ENCODE measurements around the gene CLPTM1L.
A peak's percentile ranks its signal among the peaks of the same experiment; 100 is the strongest.

CLPTM1L gene

DNA sequence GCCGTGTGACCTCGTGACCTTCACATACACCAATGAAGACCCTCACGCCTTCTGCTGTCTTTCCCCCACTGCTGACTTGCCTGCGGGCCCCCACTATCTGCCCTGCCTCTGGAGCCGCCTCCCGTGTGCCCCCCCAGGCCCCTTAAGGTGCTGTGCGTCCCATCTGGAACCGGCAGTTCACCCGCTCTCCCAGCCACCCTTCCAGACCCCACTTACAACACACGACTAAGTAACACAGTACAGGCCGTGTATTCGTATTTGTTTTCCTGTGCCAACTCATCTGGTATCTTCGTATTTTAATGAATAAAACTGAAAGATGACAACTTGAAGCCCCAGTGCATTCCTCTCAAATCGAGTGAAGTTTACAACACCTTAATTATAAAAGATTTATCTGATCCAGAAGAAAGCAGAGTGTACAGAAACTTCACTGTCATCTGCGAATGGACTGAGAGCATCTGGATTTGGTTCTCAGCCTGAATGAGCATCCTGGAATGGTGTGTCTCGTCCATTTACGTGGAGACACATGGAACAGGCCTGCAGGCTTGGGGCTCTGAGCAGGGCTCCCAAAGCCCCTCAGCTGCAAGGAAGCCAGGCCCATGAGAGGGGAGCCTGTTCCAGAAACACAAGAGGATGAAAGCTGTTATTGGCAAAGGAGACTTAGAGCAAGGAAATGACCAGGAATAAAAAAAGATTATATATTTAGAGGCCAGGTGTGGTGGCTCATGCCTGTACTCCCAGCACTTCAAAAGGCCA, 28.1 kb downstream of the CLPTM1L start:
- peaks cover 20% of the 10 kb centered on the region for H3K79me2 ChIP-seq (ENCODE audit: insufficient read depth, low read length)
- TF ChIP-seq, protein P1, sequence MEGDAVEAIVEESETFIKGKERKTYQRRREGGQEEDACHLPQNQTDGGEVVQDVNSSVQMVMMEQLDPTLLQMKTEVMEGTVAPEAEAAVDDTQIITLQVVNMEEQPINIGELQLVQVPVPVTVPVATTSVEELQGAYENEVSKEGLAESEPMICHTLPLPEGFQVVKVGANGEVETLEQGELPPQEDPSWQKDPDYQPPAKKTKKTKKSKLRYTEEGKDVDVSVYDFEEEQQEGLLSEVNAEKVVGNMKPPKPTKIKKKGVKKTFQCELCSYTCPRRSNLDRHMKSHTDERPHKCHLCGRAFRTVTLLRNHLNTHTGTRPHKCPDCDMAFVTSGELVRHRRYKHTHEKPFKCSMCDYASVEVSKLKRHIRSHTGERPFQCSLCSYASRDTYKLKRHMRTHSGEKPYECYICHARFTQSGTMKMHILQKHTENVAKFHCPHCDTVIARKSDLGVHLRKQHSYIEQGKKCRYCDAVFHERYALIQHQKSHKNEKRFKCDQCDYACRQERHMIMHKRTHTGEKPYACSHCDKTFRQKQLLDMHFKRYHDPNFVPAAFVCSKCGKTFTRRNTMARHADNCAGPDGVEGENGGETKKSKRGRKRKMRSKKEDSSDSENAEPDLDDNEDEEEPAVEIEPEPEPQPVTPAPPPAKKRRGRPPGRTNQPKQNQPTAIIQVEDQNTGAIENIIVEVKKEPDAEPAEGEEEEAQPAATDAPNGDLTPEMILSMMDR (conservative IDR thresholded peaks at IDR 0.05; ENCODE audit: low read length): no peak
- TF ChIP-seq EZH2phosphoT487 (IDR thresholded peaks at IDR 0.05; ENCODE audit: borderline replicate concordance): no peak
- peaks cover 47% of the 10 kb centered on the region for H3F3A ChIP-seq (ENCODE audit: low read depth)
- H3K9me2 ChIP-seq (replicated peaks; ENCODE audit: low read depth, low read length): no peaks in the 10 kb centered on the region
- no peaks in the 10 kb centered on the region for H3K9me3 ChIP-seq (ENCODE audit: insufficient read depth, low read depth, low read length)
- no peaks in the 10 kb centered on the region for H3K27me3 ChIP-seq (ENCODE audit: insufficient read depth, low read length, poor library complexity, severe bottlenecking)
- H3K9ac ChIP-seq (ENCODE audit: low read depth, low read length, poor library complexity, severe bottlenecking): peak overlapping the region; percentile 79
- peak overlapping the region; percentile 77 for H3K4me3 ChIP-seq (ENCODE audit: low read length, poor library complexity, severe bottlenecking)
- peaks cover 54% of the 10 kb centered on the region for H3K4me1 ChIP-seq (ENCODE audit: insufficient read depth, low read length, poor library complexity, severe bottlenecking)
- peak overlapping the region; percentile 87 for H3K4me2 ChIP-seq (ENCODE audit: low read depth, low read length, poor library complexity, severe bottlenecking)
- no peaks in the 10 kb centered on the region for H4K20me1 ChIP-seq (ENCODE audit: insufficient read depth, low read length, poor library complexity, severe bottlenecking)
- peaks cover 44% of the 10 kb centered on the region for H3K36me3 ChIP-seq (ENCODE audit: insufficient read depth, low read length)
- H2AFZ ChIP-seq (ENCODE audit: low read length): no peak overlapping the region

DNA sequence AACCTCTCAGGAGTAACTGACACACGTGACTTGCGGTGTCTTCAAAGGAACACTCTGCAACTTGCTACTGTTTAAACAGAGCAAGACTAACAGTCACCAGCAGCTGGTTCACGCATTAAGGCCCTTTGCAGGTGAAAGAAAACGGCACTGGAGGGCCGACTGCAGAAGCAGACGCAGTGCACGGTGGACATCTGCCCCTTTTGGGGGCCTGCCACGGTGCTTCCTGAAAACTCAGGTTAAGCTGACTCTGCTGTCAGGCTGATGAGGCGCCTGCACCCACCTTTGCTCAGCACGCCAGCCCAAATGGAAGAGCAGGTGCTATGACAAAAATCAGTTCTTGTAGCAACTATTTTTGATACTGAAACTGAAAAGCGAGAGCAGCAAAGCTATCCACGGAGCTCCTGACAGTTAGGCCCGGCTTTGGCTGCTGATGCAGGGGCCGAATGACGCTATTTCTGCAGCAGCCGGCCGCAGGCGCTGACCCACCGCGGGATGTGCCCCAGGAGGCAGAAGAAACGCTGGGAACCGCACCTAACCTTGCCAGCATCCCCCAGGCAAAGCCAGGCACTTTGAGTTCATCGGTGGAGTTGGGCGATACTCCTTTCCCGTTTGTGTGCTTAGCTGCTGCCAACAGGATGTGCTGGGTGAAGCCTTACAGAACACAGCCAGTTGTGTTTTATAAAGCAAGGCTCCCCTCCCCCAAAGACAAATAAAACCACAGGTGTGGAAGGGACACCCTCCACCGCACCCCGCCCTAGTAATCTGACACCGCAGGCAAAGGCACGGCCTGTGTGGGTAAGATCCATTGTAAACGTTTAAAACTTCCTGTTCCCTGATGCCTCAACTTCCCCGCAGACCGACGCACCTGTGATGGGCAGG, 29.0 kb downstream of the CLPTM1L start:
- Histone ChIP-seq H3K4me2 (ENCODE audit: low read depth, low read length, poor library complexity, severe bottlenecking) (peak overlapping the region; percentile 87), H3K36me3 (ENCODE audit: insufficient read depth, low read length) (peaks cover 36% of the 10 kb centered on the region), H3K27me3 (ENCODE audit: insufficient read depth, low read length, poor library complexity, severe bottlenecking) (no peaks in the 10 kb centered on the region), H3F3A (ENCODE audit: low read depth) (peaks cover 51% of the 10 kb centered on the region), H3K9me3 (ENCODE audit: insufficient read depth, low read depth, low read length) (peaks cover 4% of the 10 kb centered on the region; the same call in 1 of the 2 replicates), H3K4me1 (ENCODE audit: insufficient read depth, low read length, poor library complexity, severe bottlenecking) (peaks cover 62% of the 10 kb centered on the region), H3K4me3 (ENCODE audit: low read length, poor library complexity, severe bottlenecking) (peak overlapping the region; percentile 77), H3K9ac (ENCODE audit: low read depth, low read length, poor library complexity, severe bottlenecking) (peak overlapping the region; percentile 98), H3K9me2 (replicated peaks; ENCODE audit: low read depth, low read length) (no peaks in the 10 kb centered on the region), H4K20me1 (ENCODE audit: insufficient read depth, low read length, poor library complexity, severe bottlenecking) (no peaks in the 10 kb centered on the region), H3K79me2 (ENCODE audit: insufficient read depth, low read length) (peaks cover 20% of the 10 kb centered on the region), H2AFZ (ENCODE audit: low read length) (no peak overlapping the region)
- TF ChIP-seq EZH2phosphoT487 (IDR thresholded peaks at IDR 0.05; ENCODE audit: borderline replicate concordance): no peak
- TF ChIP-seq, protein P1 (conservative IDR thresholded peaks at IDR 0.05; ENCODE audit: low read length): no peak

DNA sequence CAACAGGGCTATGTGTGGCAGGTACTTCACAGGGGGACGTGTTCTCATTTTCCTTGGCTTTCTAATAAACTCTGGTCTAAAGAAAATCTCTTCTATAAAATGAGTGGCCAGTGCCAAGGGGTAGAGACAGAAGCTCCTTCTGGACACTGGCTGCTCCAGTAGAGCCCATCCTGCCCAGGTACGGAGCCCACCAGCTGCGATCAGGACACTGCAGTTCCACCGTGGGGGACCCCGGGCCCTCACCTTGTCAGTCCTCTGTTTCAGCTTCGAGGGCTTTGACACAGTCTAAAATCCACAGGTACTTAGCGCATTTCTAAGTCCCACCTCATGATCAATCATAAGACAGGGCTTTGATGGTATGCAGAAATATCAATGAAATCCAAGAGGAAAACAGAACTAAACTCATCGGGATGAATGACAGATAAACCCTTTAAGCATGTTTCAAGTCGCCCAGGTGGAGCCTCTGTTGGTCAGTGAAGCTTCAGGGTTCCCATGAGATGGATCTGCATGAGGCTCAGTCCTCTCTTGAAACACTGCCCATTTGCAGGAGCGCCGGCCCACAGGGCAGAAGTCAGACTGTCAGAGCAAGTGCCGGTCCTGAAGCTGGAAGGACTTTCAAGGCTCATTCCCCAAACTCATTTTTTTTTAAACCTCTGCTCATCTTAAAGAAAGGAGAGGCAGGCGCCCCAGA, 29.7 kb downstream of the CLPTM1L start:
- Histone ChIP-seq H3K4me3 (ENCODE audit: low read length, poor library complexity, severe bottlenecking) (peak overlapping the region; percentile 77), H2AFZ (ENCODE audit: low read length) (no peak overlapping the region), H3K4me2 (ENCODE audit: low read depth, low read length, poor library complexity, severe bottlenecking) (peak overlapping the region; percentile 87), H3K4me1 (ENCODE audit: insufficient read depth, low read length, poor library complexity, severe bottlenecking) (peaks cover 66% of the 10 kb centered on the region), H3K9me2 (replicated peaks; ENCODE audit: low read depth, low read length) (no peaks in the 10 kb centered on the region), H3K27me3 (ENCODE audit: insufficient read depth, low read length, poor library complexity, severe bottlenecking) (no peaks in the 10 kb centered on the region), H3K9me3 (ENCODE audit: insufficient read depth, low read depth, low read length) (peaks cover 12% of the 10 kb centered on the region), H3K36me3 (ENCODE audit: insufficient read depth, low read length) (peaks cover 28% of the 10 kb centered on the region), H3F3A (ENCODE audit: low read depth) (peaks cover 51% of the 10 kb centered on the region), H3K79me2 (ENCODE audit: insufficient read depth, low read length) (peaks cover 20% of the 10 kb centered on the region), H3K9ac (ENCODE audit: low read depth, low read length, poor library complexity, severe bottlenecking) (peak overlapping the region; percentile 98), H4K20me1 (ENCODE audit: insufficient read depth, low read length, poor library complexity, severe bottlenecking) (no peaks in the 10 kb centered on the region)
- TF ChIP-seq, protein P1 (conservative IDR thresholded peaks at IDR 0.05; ENCODE audit: low read length): no peak
- no peak for TF ChIP-seq EZH2phosphoT487 (IDR thresholded peaks at IDR 0.05; ENCODE audit: borderline replicate concordance)

Data from Loucy (cell line).